Ovary (tissue), 3 donors: ENCODE results near the gene NUF2.

Source experiments
- CTCF ChIP-seq, 3 donors: fragments of 450-650 bp in 2 of 3; fragments of 200-600 bp in 1 of 3; IDR thresholded peaks; one replicate each; pipeline versions ENCODE4 v1.5.1 to v1.8.0; 2016 to 2022; ENCODE audit warnings: antibody characterized with exemption in 3 of 3, mild to moderate bottlenecking in 1 of 3
- EP300 ChIP-seq: sonication (generic); formaldehyde crosslinking; IDR thresholded peaks from one replicate; pipeline ENCODE4 v1.6.1; 2017; ENCODE audit warnings: antibody characterized with exemption
- POLR2A ChIP-seq: fragments of 450-650 bp; IDR thresholded peaks from one replicate; pipeline ENCODE4 v1.6.1; 2017; ENCODE audit warnings: antibody characterized with exemption, mild to moderate bottlenecking, moderate library complexity
- donor health status: DM: no; HTN: no; CAD: no.

DNA sequence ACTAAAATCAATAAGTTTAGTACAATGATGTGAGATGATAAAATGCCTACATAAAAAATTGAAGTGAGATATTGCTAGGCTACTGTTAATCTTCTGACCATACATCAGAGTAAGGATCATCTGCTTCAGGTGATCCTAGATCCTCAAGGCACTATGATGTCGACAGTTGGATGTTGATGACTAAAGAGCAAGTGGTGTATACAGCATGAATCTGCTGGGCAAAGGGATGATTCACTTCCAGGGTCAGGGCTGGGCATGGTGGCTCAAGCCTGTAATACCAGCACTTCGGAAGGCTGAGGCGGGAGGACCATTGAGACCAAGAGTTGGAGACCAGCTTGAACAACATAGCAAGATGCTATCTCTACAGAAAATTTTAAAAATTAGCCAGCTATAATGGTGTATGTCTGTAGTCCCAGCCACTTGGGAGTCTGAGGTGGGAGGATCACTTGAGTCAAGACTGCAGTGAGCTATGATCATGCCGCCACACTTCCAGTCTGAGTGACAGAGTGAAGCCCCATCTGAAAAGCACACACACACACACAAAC lies 24.6 kb downstream of the NUF2 start:
- no peak for TF ChIP-seq CTCF (IDR thresholded peaks at IDR 0.05)
- TF ChIP-seq POLR2A = no peak
- TF ChIP-seq EP300 = no peak
